Small intestine (tissue), 7 donors: Measurements from ENCODE around the gene SLIT3. TPM values are rescaled to one million over a fixed set of nuclear protein-coding genes. Genes with fewer than 3 reads are reported as not detected.

Experiments
- DNase-seq, 2 donors: peaks; one replicate each; pipeline versions ENCODE4 v3.0.0 to v3.0.0-alpha.2; 2013
- FAIRE-seq: peaks from 2 replicates; lab custom pipeline; 2012; peaks lifted over from hg19 to GRCh38; lab: Jason Lieb, UNC
- H3K27ac ChIP-seq, 3 donors: one replicate each; pipeline ENCODE4 v1.5.1; 2013; ENCODE audit warnings: low read length in 2 of 3, mild to moderate bottlenecking in 2 of 3, control low read depth in 1 of 3, inconsistent platforms in 1 of 3, low read depth in 1 of 3, moderate library complexity in 1 of 3
- H3K27me3 ChIP-seq, 3 donors: one replicate each; pipeline ENCODE4 v1.6.1; 2013; ENCODE audit warnings: low read length in 3 of 3, inconsistent platforms in 1 of 3; ENCODE audit not compliant: control insufficient read depth in 3 of 3, insufficient read depth in 3 of 3
- H3K36me3 ChIP-seq, 3 donors: one replicate each; pipeline ENCODE4 v1.6.1; 2013; ENCODE audit warnings: low read length in 3 of 3, inconsistent platforms in 1 of 3, low read depth in 1 of 3, mild to moderate bottlenecking in 1 of 3, moderate library complexity in 1 of 3; ENCODE audit not compliant: control insufficient read depth in 3 of 3, insufficient read depth in 2 of 3
- H3K4me1 ChIP-seq, 3 donors: one replicate each; pipeline ENCODE4 v1.6.1; 2013; ENCODE audit warnings: low read length in 2 of 3, inconsistent platforms in 1 of 3, low read depth in 1 of 3, mild to moderate bottlenecking in 1 of 3, moderate library complexity in 1 of 3; ENCODE audit not compliant: control insufficient read depth in 3 of 3, insufficient read depth in 2 of 3
- H3K4me3 ChIP-seq, 3 donors: one replicate each; pipeline ENCODE4 v1.5.1; 2013; ENCODE audit warnings: low read length in 3 of 3, control low read depth in 1 of 3, inconsistent platforms in 1 of 3, low read depth in 1 of 3, mild to moderate bottlenecking in 1 of 3, moderate library complexity in 1 of 3
- H3K9me3 ChIP-seq, 2 donors: one replicate each; pipeline ENCODE4 v1.6.1; 2013; ENCODE audit warnings: low read depth in 1 of 2, low read length in 1 of 2; ENCODE audit not compliant: control insufficient read depth in 2 of 2, insufficient read depth in 1 of 2
- WGBS, 3 donors: extraction: QIAGEN DNeasy Blood & Tissue Kit; methylation state at CpG; one replicate each; pipeline ENCODE4 v1.1.7; 2013; 5-methylcytosine and 5-hydroxymethylcytosine counted together
- polyA plus RNA-seq, 4 donors: library from polyadenylated mRNA; stranded (reverse) in 3 of 4; unstranded in 1 of 4; fragments of 200-250 nt in 3 of 4; fragments of 120-200 nt in 1 of 4; gene quantifications; one replicate each; pipeline versions ENCODE4 v1.2.1 to v1.2.3, GENCODE V29; 2013
- donor health status: healthy with polysubstance abuse.
- donor health status: control.
- donor health status: control.
- donor health status: Bipolar disorder and iron deficiency.
- donor health status: healthy.

The SLIT3 gene
- polyA plus RNA-seq, 4 donors, result 0.27 to 5.5 (median 5.3) TPM; not detected in 1

DNA sequence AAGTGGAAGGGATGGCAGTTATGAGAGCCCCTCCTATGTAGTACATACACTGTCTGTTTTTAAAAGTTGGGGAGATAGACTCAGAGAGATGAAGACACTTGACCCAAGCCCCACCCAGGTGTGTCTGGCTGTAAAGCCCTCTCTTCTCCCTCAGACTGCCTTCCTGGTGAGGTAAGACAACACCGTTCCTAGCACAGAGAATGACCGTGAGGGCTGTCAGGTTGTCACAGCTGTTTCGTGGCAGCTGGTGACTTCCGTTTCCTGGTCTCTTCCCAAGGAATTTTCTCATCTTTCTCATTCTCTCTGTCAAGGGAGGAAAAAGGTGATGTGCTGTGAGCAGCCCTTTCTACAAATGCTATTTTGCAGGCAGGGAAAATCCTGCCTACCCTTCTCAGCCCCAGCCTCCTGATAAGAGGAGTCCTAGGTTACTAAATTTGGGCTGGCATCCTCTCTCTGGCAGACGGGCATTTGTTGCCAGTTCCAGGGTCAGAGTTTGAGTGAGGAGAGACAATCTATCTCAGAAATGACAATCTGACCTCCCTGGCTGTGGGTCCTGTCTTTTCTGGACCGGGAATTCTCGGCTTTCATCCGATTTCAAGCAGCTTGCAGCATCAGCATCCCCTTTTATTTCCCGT lies 458.3 kb downstream of the SLIT3 start:
- Histone ChIP-seq H3K9me3 (no peaks in the 10 kb centered on the region), H3K27ac (no peak overlapping the region), H3K36me3 (peaks cover 0 to 2% (median 0%) of the 10 kb centered on the region in 3 donors), H3K27me3 (peaks cover 0 to 24% (median 0%) of the 10 kb centered on the region in 3 donors), H3K4me1 (no peaks in the 10 kb centered on the region), H3K4me3 (no peak overlapping the region)
- FAIRE-seq, result no peak
- no peak for DNase-seq
- 49 to 71% (median 49%) methylated on average over 9 of the region's 9 CpGs for WGBS, 3 donors

DNA sequence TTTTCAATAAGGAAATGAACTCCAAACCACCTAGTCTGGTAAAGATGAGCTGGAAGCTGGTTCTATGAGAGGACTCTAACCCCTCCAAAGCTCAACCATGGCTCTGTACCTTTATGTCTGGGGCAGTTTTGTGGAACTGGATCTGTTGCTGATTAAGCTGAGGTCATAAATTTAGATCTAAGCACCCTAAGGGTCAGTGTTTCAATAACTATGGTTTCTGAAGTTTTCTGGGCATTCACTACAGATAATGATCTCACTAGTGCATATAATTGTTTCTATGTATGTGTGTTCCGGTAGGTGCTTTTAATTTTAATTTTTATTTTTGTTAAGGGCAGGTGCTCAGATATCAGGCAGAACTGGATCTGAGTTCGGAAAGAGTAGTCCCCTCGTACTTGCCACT lies 463.1 kb downstream of the SLIT3 start:
- Histone ChIP-seq H3K4me3 (no peak overlapping the region), H3K9me3 (no peaks in the 10 kb centered on the region), H3K27me3 (peaks cover 0 to 15% (median 0%) of the 10 kb centered on the region in 3 donors), H3K27ac (no peak overlapping the region), H3K36me3 (peaks cover 0 to 2% (median 0%) of the 10 kb centered on the region in 3 donors), H3K4me1 (no peaks in the 10 kb centered on the region)
- WGBS, 3 donors, result 60 to 84% (median 77%) methylated on average over 3 of the region's 3 CpGs
- FAIRE-seq (no peak), DNase-seq (no peak)

DNA sequence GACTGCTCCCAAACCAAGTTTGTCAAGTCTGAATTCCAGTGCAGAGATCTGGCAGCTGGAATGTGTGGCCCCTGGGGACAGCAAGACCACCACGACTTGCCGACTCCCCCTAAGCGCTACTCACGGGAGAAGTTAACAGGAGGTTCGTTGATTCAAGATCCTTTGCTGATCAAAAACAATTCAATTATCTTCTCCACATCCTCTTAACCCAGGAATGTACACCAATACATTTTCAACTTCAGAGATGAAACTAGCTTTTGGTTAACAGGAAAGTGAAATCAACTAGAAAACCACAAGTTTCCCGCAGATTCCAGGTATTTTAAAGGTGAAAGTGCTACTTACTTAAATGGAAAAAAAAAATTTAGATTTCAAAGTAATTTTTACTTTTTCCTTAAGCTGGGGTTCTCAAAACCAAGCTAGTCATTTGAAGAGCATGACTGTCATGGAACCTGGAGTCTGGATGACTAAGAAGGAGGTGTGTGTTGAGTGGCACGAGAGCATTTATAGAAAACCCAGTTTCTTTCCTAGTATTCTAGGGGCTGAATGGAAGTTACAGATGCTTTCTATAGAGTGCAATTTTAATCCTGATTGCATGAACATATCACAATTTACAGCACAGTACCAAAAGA lies 464.2 kb downstream of the SLIT3 start:
- H3K27ac ChIP-seq, result no peak overlapping the region
- H3K36me3 ChIP-seq, result peaks cover 0 to 2% (median 0%) of the 10 kb centered on the region in 3 donors
- H3K4me3 ChIP-seq, result no peak overlapping the region
- 68 to 69% (median 69%) methylated on average over 7 of the region's 7 CpGs for WGBS, 3 donors
- H3K9me3 ChIP-seq, result no peaks in the 10 kb centered on the region
- DNase-seq (no peak), FAIRE-seq (no peak)
- H3K27me3 ChIP-seq, result peaks cover 0 to 11% (median 0%) of the 10 kb centered on the region in 3 donors
- no peaks in the 10 kb centered on the region for H3K4me1 ChIP-seq

DNA sequence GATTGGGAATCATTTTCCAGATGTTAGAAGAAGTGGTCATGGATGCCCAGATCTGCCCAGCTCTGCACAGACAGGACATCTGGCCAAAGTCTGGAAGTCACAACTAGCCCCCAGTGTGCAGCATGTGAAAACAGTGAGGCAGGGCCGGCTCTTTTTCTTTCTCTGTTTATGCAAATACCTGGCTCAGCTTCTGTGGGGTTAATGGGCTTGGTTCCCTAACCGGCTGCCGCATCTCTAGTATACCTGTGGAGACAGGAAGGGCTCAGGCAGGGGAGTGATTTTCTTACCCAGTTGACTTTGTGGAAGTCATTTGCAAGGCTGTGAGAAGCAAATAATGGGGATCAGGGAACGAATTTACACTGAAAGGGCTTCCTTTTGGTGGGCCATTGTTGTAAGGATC lies 467.0 kb downstream of the SLIT3 start:
- Histone ChIP-seq H3K9me3 (no peaks in the 10 kb centered on the region), H3K4me1 (no peaks in the 10 kb centered on the region), H3K27me3 (peaks cover 0 to 7% (median 0%) of the 10 kb centered on the region in 3 donors), H3K36me3 (peaks cover 0 to 2% (median 0%) of the 10 kb centered on the region in 3 donors), H3K27ac (no peak overlapping the region), H3K4me3 (no peak overlapping the region)
- FAIRE-seq (no peak), DNase-seq (no peak)
- 47 to 63% (median 52%) methylated on average over 4 of the region's 4 CpGs for WGBS, 3 donors

DNA sequence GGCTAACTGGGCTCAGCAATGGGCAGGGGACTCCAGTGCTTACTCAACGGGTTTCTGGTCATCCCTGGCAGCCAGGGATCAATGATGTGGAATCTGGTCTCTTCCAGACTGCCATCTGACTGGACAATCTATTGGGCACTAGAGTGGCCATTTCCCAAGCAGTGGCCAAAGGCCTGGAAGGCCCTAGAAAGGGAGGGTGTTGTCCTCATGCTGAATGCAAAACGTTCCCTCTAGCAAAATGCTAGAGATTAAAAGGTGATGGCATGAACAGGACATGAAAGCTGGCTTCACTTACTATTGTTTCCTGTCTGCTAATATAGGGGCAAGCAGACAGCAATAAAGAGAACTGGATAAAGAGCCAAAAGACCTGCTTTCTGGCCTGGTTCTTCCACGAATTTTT lies 467.6 kb downstream of the SLIT3 start:
- 21 to 31% (median 24%) methylated on average over 3 of the region's 3 CpGs for WGBS, 3 donors
- Histone ChIP-seq H3K4me1 (no peaks in the 10 kb centered on the region), H3K36me3 (peaks cover 0 to under 1% (median 0%) of the 10 kb centered on the region in 3 donors), H3K9me3 (no peaks in the 10 kb centered on the region), H3K4me3 (no peak overlapping the region), H3K27me3 (peaks cover 0 to 7% (median 0%) of the 10 kb centered on the region in 3 donors), H3K27ac (no peak overlapping the region)
- DNase-seq (no peak), FAIRE-seq (no peak)

DNA sequence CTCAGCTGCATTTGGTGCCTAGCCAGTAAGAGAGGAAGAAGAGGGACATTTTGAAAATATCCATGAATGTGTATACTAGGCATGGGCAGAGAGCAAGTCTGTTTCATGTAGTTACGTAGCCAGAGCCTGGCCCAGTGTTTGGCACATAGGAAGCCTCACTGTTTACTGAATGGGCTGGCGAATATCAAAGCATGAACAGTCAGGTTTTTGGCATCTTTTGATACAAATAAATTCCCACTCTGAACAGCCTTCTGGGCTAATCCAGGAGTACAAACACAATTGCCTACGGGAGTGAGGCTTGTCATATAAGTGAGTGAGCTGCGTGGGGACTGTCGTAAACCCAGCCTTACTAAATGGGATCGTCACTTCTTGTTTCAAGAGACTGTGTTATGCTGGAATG lies 468.6 kb downstream of the SLIT3 start:
- 69 to 83% (median 72%) methylated on average over 6 of the region's 6 CpGs for WGBS, 3 donors
- no peak for FAIRE-seq

DNA sequence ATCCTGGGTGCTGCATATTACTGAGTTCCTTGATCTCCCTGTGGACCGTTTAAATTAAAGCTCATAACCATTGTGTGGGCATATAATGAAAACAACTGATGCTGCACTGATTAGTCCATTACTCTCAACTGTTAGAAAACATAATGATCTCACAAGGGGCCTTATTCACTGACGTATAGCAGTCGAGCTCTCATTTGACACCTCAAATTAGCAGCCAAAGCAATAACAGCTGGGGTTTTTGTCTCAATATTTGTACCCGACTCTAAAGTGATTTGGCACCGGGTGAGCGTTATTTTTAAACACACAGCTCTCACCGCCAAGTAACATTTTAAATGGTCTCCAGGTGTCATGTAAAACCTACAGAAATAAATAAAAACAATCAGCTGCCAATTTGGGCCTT lies 469.6 kb downstream of the SLIT3 start:
- no peaks in the 10 kb centered on the region for H3K36me3 ChIP-seq
- no peak for FAIRE-seq
- no peaks in the 10 kb centered on the region for H3K9me3 ChIP-seq
- no peak overlapping the region for H3K4me3 ChIP-seq
- 65 to 74% (median 71%) methylated on average over 7 of the region's 7 CpGs for WGBS, 3 donors
- H3K4me1 ChIP-seq, result no peaks in the 10 kb centered on the region
- DNase-seq, result no peak
- no peak overlapping the region for H3K27ac ChIP-seq
- peaks cover 0 to 7% (median 0%) of the 10 kb centered on the region in 3 donors for H3K27me3 ChIP-seq

More for the DNA sequence above, 468.6 kb downstream of the SLIT3 start:
- Histone ChIP-seq H3K27ac (no peak overlapping the region), H3K9me3 (no peaks in the 10 kb centered on the region), H3K36me3 (no peaks in the 10 kb centered on the region), H3K4me3 (no peak overlapping the region), H3K27me3 (peaks cover 0 to 7% (median 0%) of the 10 kb centered on the region in 3 donors), H3K4me1 (no peaks in the 10 kb centered on the region)
- no peak for DNase-seq

DNA sequence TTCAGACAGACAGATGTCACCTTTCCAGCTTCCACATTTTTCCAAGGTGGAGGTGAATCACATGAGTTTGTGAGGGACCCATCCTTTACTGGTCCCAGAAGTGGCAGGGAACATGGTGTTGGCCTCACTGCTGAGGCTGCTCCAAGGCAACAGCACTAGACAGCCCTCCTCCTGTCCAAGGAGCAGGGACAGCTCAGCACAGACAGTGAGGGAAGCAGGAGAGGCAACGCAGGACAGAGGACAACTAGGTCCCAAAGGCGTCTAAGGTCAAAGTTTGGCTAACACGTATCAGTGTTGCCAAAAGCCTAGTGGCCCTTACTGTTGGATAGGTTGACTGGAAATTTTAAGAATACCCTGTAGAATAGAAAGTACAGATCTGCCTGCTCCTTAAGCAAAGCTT lies 470.1 kb downstream of the SLIT3 start:
- Histone ChIP-seq H3K9me3 (no peaks in the 10 kb centered on the region), H3K4me1 (no peaks in the 10 kb centered on the region), H3K36me3 (no peaks in the 10 kb centered on the region), H3K27me3 (peaks cover 0 to 4% (median 0%) of the 10 kb centered on the region in 3 donors), H3K27ac (no peak overlapping the region), H3K4me3 (no peak overlapping the region)
- DNase-seq (no peak), FAIRE-seq (no peak)
- 44 to 87% (median 47%) methylated on average over 3 of the region's 3 CpGs for WGBS, 3 donors
